ENCODE measurements around the gene CXXC4.

CXXC4 gene

GRCh38 chr4:104490770-104491480, 3.8 kb downstream of the CXXC4 start:
- no peaks in the 10 kb centered on the region for H3K9me3 ChIP-seq (ENCODE audit: severe bottlenecking)
- TF ChIP-seq CTCF (IDR thresholded peaks at IDR 0.05; ENCODE audit: poor library complexity, severe bottlenecking) = no peak
- no peaks in the 10 kb centered on the region for H3K36me3 ChIP-seq (ENCODE audit: low read depth)
- peaks cover 52% of the 10 kb centered on the region for H3K27me3 ChIP-seq (ENCODE audit: insufficient read depth, poor library complexity, severe bottlenecking)
- peak overlapping the region; percentile 35 for H3K4me3 ChIP-seq (ENCODE audit: severe bottlenecking)
- H3K4me1 ChIP-seq (ENCODE audit: insufficient read depth, poor library complexity, severe bottlenecking) = peaks cover 4% of the 10 kb centered on the region
- peak; percentile 49 for DNase-seq (ENCODE audit: low spot score)
- no peak overlapping the region for H3K27ac ChIP-seq (ENCODE audit: poor library complexity, severe bottlenecking)
- ATAC-seq (ENCODE audit: low read depth) = peak; percentile 54

GRCh38 chr4:104490096-104490769, 4.5 kb downstream of the CXXC4 start:
- no peak for DNase-seq (ENCODE audit: low spot score)
- H3K4me1 ChIP-seq (ENCODE audit: insufficient read depth, poor library complexity, severe bottlenecking) = no peaks in the 10 kb centered on the region
- no peak for ATAC-seq (ENCODE audit: low read depth)

GRCh38 chr4:104489731-104490095, 5.0 kb downstream of the CXXC4 start:
- no peak for DNase-seq (ENCODE audit: low spot score)

More at GRCh38 chr4:104490096-104490769, 4.5 kb downstream of the CXXC4 start:
- Histone ChIP-seq H3K36me3 (ENCODE audit: low read depth) (no peaks in the 10 kb centered on the region), H3K27ac (ENCODE audit: poor library complexity, severe bottlenecking) (no peak overlapping the region), H3K27me3 (ENCODE audit: insufficient read depth, poor library complexity, severe bottlenecking) (peaks cover 48% of the 10 kb centered on the region), H3K9me3 (ENCODE audit: severe bottlenecking) (no peaks in the 10 kb centered on the region), H3K4me3 (ENCODE audit: severe bottlenecking) (no peak overlapping the region)
- no peak for TF ChIP-seq CTCF (IDR thresholded peaks at IDR 0.05; ENCODE audit: poor library complexity, severe bottlenecking)

GRCh38 chr4:104488151-104488550, 6.5 kb downstream of the CXXC4 start:
- no peak overlapping the region for H3K27ac ChIP-seq (ENCODE audit: poor library complexity, severe bottlenecking)

More at GRCh38 chr4:104489731-104490095, 5.0 kb downstream of the CXXC4 start:
- Histone ChIP-seq H3K36me3 (ENCODE audit: low read depth) (no peaks in the 10 kb centered on the region), H3K4me1 (ENCODE audit: insufficient read depth, poor library complexity, severe bottlenecking) (no peaks in the 10 kb centered on the region), H3K27ac (ENCODE audit: poor library complexity, severe bottlenecking) (no peak overlapping the region), H3K4me3 (ENCODE audit: severe bottlenecking) (no peak overlapping the region), H3K9me3 (ENCODE audit: severe bottlenecking) (no peaks in the 10 kb centered on the region), H3K27me3 (ENCODE audit: insufficient read depth, poor library complexity, severe bottlenecking) (peaks cover 47% of the 10 kb centered on the region)
- no peak for TF ChIP-seq CTCF (IDR thresholded peaks at IDR 0.05; ENCODE audit: poor library complexity, severe bottlenecking)
- no peak for ATAC-seq (ENCODE audit: low read depth)

More at GRCh38 chr4:104488151-104488550, 6.5 kb downstream of the CXXC4 start:
- TF ChIP-seq CTCF (IDR thresholded peaks at IDR 0.05; ENCODE audit: poor library complexity, severe bottlenecking) = no peak
- H3K4me1 ChIP-seq (ENCODE audit: insufficient read depth, poor library complexity, severe bottlenecking) = no peaks in the 10 kb centered on the region
- H3K27me3 ChIP-seq (ENCODE audit: insufficient read depth, poor library complexity, severe bottlenecking) = peaks cover 38% of the 10 kb centered on the region
- H3K4me3 ChIP-seq (ENCODE audit: severe bottlenecking) = no peak overlapping the region
- ATAC-seq (ENCODE audit: low read depth) = no peak
- no peaks in the 10 kb centered on the region for H3K9me3 ChIP-seq (ENCODE audit: severe bottlenecking)
- no peak for DNase-seq (ENCODE audit: low spot score)
- no peaks in the 10 kb centered on the region for H3K36me3 ChIP-seq (ENCODE audit: low read depth)
